ENCODE data around the gene SRD5A1.

Gene SRD5A1

GRCh38 chr5:6632888-6633468, at the start of gene SRD5A1, which contains the start of gene NSUN2:
TSS of gene SRD5A1 (plus strand) at chr5:6633440. CDS start at chr5:6633577, 137 bp downstream.
TSS of gene NSUN2 (minus strand) at chr5:6633044. CDS start at chr5:6632979, 65 bp downstream.
- Mint-ChIP-seq H3K27me3 (ENCODE audit: low read depth) (no peaks in the 10 kb centered on the region), H3K36me3 (ENCODE audit: low read depth) (peaks cover 42% of the 10 kb centered on the region), H3K27ac (peak within 1 kb of the TSS; percentile 99), H3K4me3 (peak within 1 kb of the TSS; percentile 96), H3K9me3 (no peaks in the 10 kb centered on the region), H3K4me1 (ENCODE audit: low read depth) (peaks cover 25% of the 10 kb centered on the region)
- DNase-seq (ENCODE audit: low spot score) = peak; percentile 93

GRCh38 chr5:6584101-6584645, 49.1 kb upstream of the SRD5A1 start:
- Mint-ChIP-seq H3K9me3 (no peaks in the 10 kb centered on the region), H3K4me1 (ENCODE audit: low read depth) (no peaks in the 10 kb centered on the region), H3K27me3 (ENCODE audit: low read depth) (peaks cover 55% of the 10 kb centered on the region), H3K4me3 (no peak overlapping the region), H3K36me3 (ENCODE audit: low read depth) (no peaks in the 10 kb centered on the region), H3K27ac (no peak overlapping the region)
- no peak for DNase-seq (ENCODE audit: low spot score)

GRCh38 chr5:6584727-6585126, 48.5 kb upstream of the SRD5A1 start:
- no peak overlapping the region for H3K4me3 Mint-ChIP-seq
- no peaks in the 10 kb centered on the region for H3K36me3 Mint-ChIP-seq (ENCODE audit: low read depth)
- DNase-seq (ENCODE audit: low spot score) = no peak
- H3K9me3 Mint-ChIP-seq = no peaks in the 10 kb centered on the region
- H3K27ac Mint-ChIP-seq = no peak overlapping the region
- H3K4me1 Mint-ChIP-seq (ENCODE audit: low read depth) = no peaks in the 10 kb centered on the region
- H3K27me3 Mint-ChIP-seq (ENCODE audit: low read depth) = peaks cover 58% of the 10 kb centered on the region

- H3K27me3 Mint-ChIP-seq (ENCODE audit: low read depth) = peaks cover 63% of the 10 kb centered on the region
- no peak for DNase-seq (ENCODE audit: low spot score)
- H3K36me3 Mint-ChIP-seq (ENCODE audit: low read depth) = no peaks in the 10 kb centered on the region
- no peaks in the 10 kb centered on the region for H3K9me3 Mint-ChIP-seq
- no peaks in the 10 kb centered on the region for H3K4me1 Mint-ChIP-seq (ENCODE audit: low read depth)
- H3K27ac Mint-ChIP-seq = no peak overlapping the region
- H3K4me3 Mint-ChIP-seq = no peak overlapping the region
Observed at GRCh38 chr5:6585168-6585567, 48.1 kb upstream of the SRD5A1 start.

GRCh38 chr5:6585939-6586646, 47.1 kb upstream of the SRD5A1 start:
- peaks cover 60% of the 10 kb centered on the region for H3K27me3 Mint-ChIP-seq (ENCODE audit: low read depth)
- DNase-seq (ENCODE audit: low spot score) = no peak
- H3K9me3 Mint-ChIP-seq = no peaks in the 10 kb centered on the region
- no peaks in the 10 kb centered on the region for H3K36me3 Mint-ChIP-seq (ENCODE audit: low read depth)
- no peak overlapping the region for H3K4me3 Mint-ChIP-seq
- H3K27ac Mint-ChIP-seq = no peak overlapping the region
- no peaks in the 10 kb centered on the region for H3K4me1 Mint-ChIP-seq (ENCODE audit: low read depth)

GRCh38 chr5:6586647-6587042, 46.6 kb upstream of the SRD5A1 start:
- H3K36me3 Mint-ChIP-seq (ENCODE audit: low read depth) = no peaks in the 10 kb centered on the region
- no peaks in the 10 kb centered on the region for H3K9me3 Mint-ChIP-seq
- no peak for DNase-seq (ENCODE audit: low spot score)
- H3K27ac Mint-ChIP-seq = no peak overlapping the region
- no peaks in the 10 kb centered on the region for H3K4me1 Mint-ChIP-seq (ENCODE audit: low read depth)
- no peak overlapping the region for H3K4me3 Mint-ChIP-seq
- H3K27me3 Mint-ChIP-seq (ENCODE audit: low read depth) = peaks cover 56% of the 10 kb centered on the region

- no peak for DNase-seq (ENCODE audit: low spot score)
- H3K36me3 Mint-ChIP-seq (ENCODE audit: low read depth) = no peaks in the 10 kb centered on the region
- H3K4me1 Mint-ChIP-seq (ENCODE audit: low read depth) = no peaks in the 10 kb centered on the region
- H3K9me3 Mint-ChIP-seq = no peaks in the 10 kb centered on the region
- peaks cover 51% of the 10 kb centered on the region for H3K27me3 Mint-ChIP-seq (ENCODE audit: low read depth)
- no peak overlapping the region for H3K27ac Mint-ChIP-seq
- no peak overlapping the region for H3K4me3 Mint-ChIP-seq
Observed at GRCh38 chr5:6587171-6587570, 46.1 kb upstream of the SRD5A1 start.

GRCh38 chr5:6590581-6590980, 42.7 kb upstream of the SRD5A1 start:
- Mint-ChIP-seq H3K4me3 (no peak overlapping the region), H3K4me1 (ENCODE audit: low read depth) (no peaks in the 10 kb centered on the region), H3K27me3 (ENCODE audit: low read depth) (peaks cover 30% of the 10 kb centered on the region), H3K9me3 (no peaks in the 10 kb centered on the region), H3K36me3 (ENCODE audit: low read depth) (no peaks in the 10 kb centered on the region), H3K27ac (no peak overlapping the region)
- no peak for DNase-seq (ENCODE audit: low spot score)

- DNase-seq (ENCODE audit: low spot score) = no peak
- H3K4me3 Mint-ChIP-seq = no peak overlapping the region
- H3K4me1 Mint-ChIP-seq (ENCODE audit: low read depth) = no peaks in the 10 kb centered on the region
- H3K36me3 Mint-ChIP-seq (ENCODE audit: low read depth) = peaks cover 8% of the 10 kb centered on the region
- no peak overlapping the region for H3K27ac Mint-ChIP-seq
- H3K9me3 Mint-ChIP-seq = no peaks in the 10 kb centered on the region
- H3K27me3 Mint-ChIP-seq (ENCODE audit: low read depth) = peaks cover 21% of the 10 kb centered on the region
Observed at GRCh38 chr5:6591671-6592288, 41.5 kb upstream of the SRD5A1 start.

GRCh38 chr5:6592601-6593000, 40.6 kb upstream of the SRD5A1 start:
- DNase-seq (ENCODE audit: low spot score) = no peak
- Mint-ChIP-seq H3K27ac (no peak overlapping the region), H3K4me1 (ENCODE audit: low read depth) (no peaks in the 10 kb centered on the region), H3K36me3 (ENCODE audit: low read depth) (peaks cover 17% of the 10 kb centered on the region), H3K9me3 (no peaks in the 10 kb centered on the region), H3K27me3 (ENCODE audit: low read depth) (peaks cover 17% of the 10 kb centered on the region), H3K4me3 (no peak overlapping the region)

GRCh38 chr5:6593148-6594016, 39.9 kb upstream of the SRD5A1 start:
- Mint-ChIP-seq H3K27ac (no peak overlapping the region), H3K9me3 (no peaks in the 10 kb centered on the region), H3K36me3 (ENCODE audit: low read depth) (peaks cover 22% of the 10 kb centered on the region), H3K4me3 (no peak overlapping the region), H3K4me1 (ENCODE audit: low read depth) (no peaks in the 10 kb centered on the region), H3K27me3 (ENCODE audit: low read depth) (peaks cover 16% of the 10 kb centered on the region)
- DNase-seq (ENCODE audit: low spot score) = no peak

- Mint-ChIP-seq H3K4me3 (no peak overlapping the region), H3K4me1 (ENCODE audit: low read depth) (no peaks in the 10 kb centered on the region), H3K27me3 (ENCODE audit: low read depth) (peaks cover 15% of the 10 kb centered on the region), H3K36me3 (ENCODE audit: low read depth) (peaks cover 27% of the 10 kb centered on the region), H3K27ac (no peak overlapping the region), H3K9me3 (no peaks in the 10 kb centered on the region)
- DNase-seq (ENCODE audit: low spot score) = no peak
Observed at GRCh38 chr5:6594066-6594465, 39.2 kb upstream of the SRD5A1 start.

- Mint-ChIP-seq H3K9me3 (no peaks in the 10 kb centered on the region), H3K4me3 (no peak overlapping the region), H3K27ac (no peak overlapping the region), H3K36me3 (ENCODE audit: low read depth) (peaks cover 29% of the 10 kb centered on the region), H3K27me3 (ENCODE audit: low read depth) (peaks cover 4% of the 10 kb centered on the region), H3K4me1 (ENCODE audit: low read depth) (no peaks in the 10 kb centered on the region)
- DNase-seq (ENCODE audit: low spot score) = no peak
Observed at GRCh38 chr5:6595405-6595804, 37.8 kb upstream of the SRD5A1 start.
